HG03354 (cell line): ENCODE measurements around the gene PBX3.

Source experiments
- ATAC-seq: cut with Tn5 transposase; IDR thresholded peaks from one replicate; pipeline ENCODE4 v1.9.1; 2021; ENCODE audit warnings: mild to moderate bottlenecking; ENCODE audit not compliant: unreplicated experiment, poor library complexity, severe bottlenecking

The PBX3 gene

GRCh38 chr9:125812403-125812802, 65.2 kb downstream of the PBX3 start:
- no peak for ATAC-seq

- no peak for ATAC-seq
These were observed 68.4 kb downstream of the PBX3 start for GRCh38 chr9:125815568-125815967.

GRCh38 chr9:125816321-125816720, 69.1 kb downstream of the PBX3 start:
- no peak for ATAC-seq

GRCh38 chr9:125820100-125820804, 73.1 kb downstream of the PBX3 start:
- ATAC-seq, result no peak

GRCh38 chr9:125821078-125821477, 73.9 kb downstream of the PBX3 start:
- ATAC-seq, result peak; percentile 59

- no peak for ATAC-seq
These were observed 75.0 kb downstream of the PBX3 start for GRCh38 chr9:125822160-125822559.

GRCh38 chr9:125822902-125823301, 75.7 kb downstream of the PBX3 start:
- no peak for ATAC-seq

GRCh38 chr9:125823874-125824406, 76.8 kb downstream of the PBX3 start:
- peak; percentile 70 for ATAC-seq

- ATAC-seq, result no peak
These were observed 78.6 kb downstream of the PBX3 start for GRCh38 chr9:125825762-125826161.

GRCh38 chr9:125826850-125827249, 79.7 kb downstream of the PBX3 start:
- ATAC-seq, result no peak

- ATAC-seq, result peak; percentile 73
These were observed 82.6 kb downstream of the PBX3 start for GRCh38 chr9:125829743-125830142.

GRCh38 chr9:125831054-125831453, 83.9 kb downstream of the PBX3 start:
- ATAC-seq, result no peak

GRCh38 chr9:125831616-125832015, 84.4 kb downstream of the PBX3 start:
- no peak for ATAC-seq

GRCh38 chr9:125835655-125836054, 88.5 kb downstream of the PBX3 start:
- ATAC-seq, result no peak

- no peak for ATAC-seq
These were observed 92.1 kb downstream of the PBX3 start for GRCh38 chr9:125839317-125839716.

GRCh38 chr9:125841444-125841843, 94.3 kb downstream of the PBX3 start:
- ATAC-seq, result no peak

- ATAC-seq, result no peak
These were observed 95.1 kb downstream of the PBX3 start for GRCh38 chr9:125842242-125842641.

GRCh38 chr9:125843646-125844045, 96.5 kb downstream of the PBX3 start:
- ATAC-seq, result no peak

- ATAC-seq, result no peak
These were observed 97.4 kb downstream of the PBX3 start for GRCh38 chr9:125844611-125845010.

GRCh38 chr9:125845271-125845808, 98.2 kb downstream of the PBX3 start:
- no peak for ATAC-seq

- ATAC-seq, result no peak
These were observed 100.6 kb downstream of the PBX3 start for GRCh38 chr9:125847735-125848134.
